GM12801 (cell line): ENCODE results near the gene LRRC4B.

ENCODE experiments used
- CTCF ChIP-seq: IDR thresholded peaks from one replicate; pipeline ENCODE4 v1.5.1; 2011; ENCODE audit warnings: control low read depth; ENCODE audit not compliant: insufficient read length; ENCODE audit errors: extremely low read depth

The LRRC4B gene

GRCh38 chr19:50562996-50563395 lies 5.2 kb downstream of the LRRC4B start:
- TF ChIP-seq CTCF, result no peak

GRCh38 chr19:50562329-50562728 lies 5.9 kb downstream of the LRRC4B start:
- no peak for TF ChIP-seq CTCF

GRCh38 chr19:50559636-50560035 lies 8.6 kb downstream of the LRRC4B start:
- TF ChIP-seq CTCF, result no peak

- TF ChIP-seq CTCF, result no peak
These were observed 9.8 kb downstream of the LRRC4B start for GRCh38 chr19:50558449-50558848.

- TF ChIP-seq CTCF, result no peak
These were observed 10.2 kb downstream of the LRRC4B start for GRCh38 chr19:50558039-50558438.

- no peak for TF ChIP-seq CTCF
These were observed 11.1 kb downstream of the LRRC4B start for GRCh38 chr19:50557009-50557613.

GRCh38 chr19:50556282-50557008 lies 11.8 kb downstream of the LRRC4B start:
- TF ChIP-seq CTCF, result no peak
